HEK293T (cell line): ENCODE results near the gene KIRREL1.
"Not testable (repeated sequence)": the region's sequence is repeated elsewhere in the genome, so short reads cannot be mapped to it uniquely, and the experiment has no call there.

Source experiments
- CTCF ChIA-PET: fragments of 350-600 bp; formaldehyde crosslinking; extraction: SDS; loops from one replicate; lab custom pipeline; 2021; ENCODE audit warnings: antibody characterized with exemption, inconsistent platforms; lab: Yijun Ruan, JAX
- POLR2A ChIA-PET: fragments of 350-600 bp; formaldehyde crosslinking; extraction: SDS; loops from one replicate; lab custom pipeline; 2020; ENCODE audit warnings: antibody characterized with exemption, inconsistent platforms; lab: Yijun Ruan, JAX
- DNase-seq: peaks from one replicate; pipeline ENCODE4 v3.0.0; 2012; ENCODE audit warnings: mixed read lengths; ENCODE audit errors: extremely low spot score
- ARNT ChIP-seq: fragments of 450-650 bp; IDR thresholded peaks from 2 replicates; pipeline ENCODE4 v1.6.1; 2017; ENCODE audit warnings: mild to moderate bottlenecking
- BHLHE40 ChIP-seq: fragments of 450-650 bp; IDR thresholded peaks from 2 replicates; pipeline ENCODE4 v1.6.1; 2016; ENCODE audit warnings: mild to moderate bottlenecking, moderate library complexity, borderline replicate concordance
- CTBP1 ChIP-seq: fragments of 450-650 bp; IDR thresholded peaks from 2 replicates; pipeline ENCODE4 v1.6.1; 2016; ENCODE audit warnings: borderline replicate concordance
- ELF4 ChIP-seq: fragments of 450-650 bp; IDR thresholded peaks from 2 replicates; pipeline ENCODE4 v1.6.1; 2017; ENCODE audit warnings: antibody characterized with exemption
- FOXA1 ChIP-seq: fragments of 450-650 bp; IDR thresholded peaks from 2 replicates; pipeline ENCODE4 v1.6.1; 2016; ENCODE audit warnings: mild to moderate bottlenecking
- FOXK2 ChIP-seq: fragments of 450-650 bp; IDR thresholded peaks from 2 replicates; pipeline ENCODE4 v1.6.1; 2016; ENCODE audit warnings: mild to moderate bottlenecking
- FOXM1 ChIP-seq: fragments of 450-650 bp; IDR thresholded peaks from 2 replicates; pipeline ENCODE4 v1.6.1; 2017; ENCODE audit warnings: mild to moderate bottlenecking, borderline replicate concordance
- HDGF ChIP-seq: fragments of 450-650 bp; IDR thresholded peaks from 2 replicates; pipeline ENCODE4 v1.6.1; 2017; ENCODE audit warnings: antibody characterized with exemption, borderline replicate concordance
- L3MBTL2 ChIP-seq: fragments of 450-650 bp; conservative IDR thresholded peaks from 2 replicates; pipeline ENCODE4 v1.6.1; 2016; ENCODE audit warnings: mild to moderate bottlenecking
- LEF1 ChIP-seq: fragments of 450-650 bp; IDR thresholded peaks from 2 replicates; pipeline ENCODE4 v1.6.1; 2017; ENCODE audit warnings: mild to moderate bottlenecking, borderline replicate concordance
- NFRKB ChIP-seq: fragments of 450-650 bp; IDR thresholded peaks from 2 replicates; pipeline ENCODE4 v1.6.1; 2016; ENCODE audit warnings: mild to moderate bottlenecking, moderate library complexity
- PKNOX1 ChIP-seq: fragments of 450-650 bp; IDR thresholded peaks from 2 replicates; pipeline ENCODE4 v1.6.1; 2016
- SP1 ChIP-seq: fragments of 450-650 bp; IDR thresholded peaks from 2 replicates; pipeline ENCODE4 v1.6.1; 2017
- SUZ12 ChIP-seq: fragments of 450-650 bp; IDR thresholded peaks from 2 replicates; pipeline ENCODE4 v1.6.1; 2016; ENCODE audit warnings: mild to moderate bottlenecking
- TARDBP ChIP-seq: fragments of 450-650 bp; IDR thresholded peaks from 2 replicates; pipeline ENCODE4 v1.6.1; 2016
- ZNF384 ChIP-seq: fragments of 450-650 bp; IDR thresholded peaks from 2 replicates; pipeline ENCODE4 v1.6.1; 2016

Gene KIRREL1

GRCh38 chr1:158122833-158123388, 129.5 kb downstream of the KIRREL1 start:
- no peak for DNase-seq
- POLR2A ChIA-PET = no interaction called here
- TF ChIP-seq TARDBP = no peak
- no peak for TF ChIP-seq LEF1
- no peak for TF ChIP-seq FOXM1
- no peak for TF ChIP-seq NFRKB
- no peak for TF ChIP-seq CTBP1
- no peak for TF ChIP-seq ELF4
- no peak for TF ChIP-seq L3MBTL2
- no peak for TF ChIP-seq FOXK2
- CTCF ChIA-PET = interaction anchor here (1.1 to 8.5 kb wide), 4 partner anchors 27 to 161 kb away, joined by 8 to 145 read pairs (median 13); no protein-coding TSS in a partner anchor

- ChIA-PET CTCF (interaction anchor here (0.8 to 8.5 kb wide), 9 partner anchors 27 to 547 kb away, joined by 3 to 145 read pairs (median 7); no protein-coding TSS in a partner anchor), POLR2A (no interaction called here)
- no peak for DNase-seq
- TF ChIP-seq ARNT (no peak), FOXA1 (no peak), ZNF384 (no peak), SP1 (no peak), FOXK2 (no peak), TARDBP (no peak), LEF1 (no peak), PKNOX1 (no peak), FOXM1 (no peak), NFRKB (no peak), CTBP1 (no peak), SUZ12 (no peak), L3MBTL2 (no peak), ELF4 (no peak)
These were observed 130.6 kb downstream of the KIRREL1 start for GRCh38 chr1:158124034-158124433.

- peak; percentile 87 for DNase-seq
- ChIA-PET POLR2A (interaction anchor here (0.9 kb wide), 1 partner anchor 163 kb away, joined by 3 read pairs; no protein-coding TSS in a partner anchor), CTCF (interaction anchor here (0.5 to 8.5 kb wide), 16 partner anchors 25 to 962 kb away, joined by 3 to 145 read pairs (median 4); no protein-coding TSS in a partner anchor)
- TF ChIP-seq ZNF384 = no peak
- TF ChIP-seq BHLHE40 = no peak
- no peak for TF ChIP-seq FOXM1
- no peak for TF ChIP-seq ELF4
These were observed 131.6 kb downstream of the KIRREL1 start for GRCh38 chr1:158124999-158125398.

GRCh38 chr1:158126425-158126824, 133.0 kb downstream of the KIRREL1 start:
- POLR2A ChIA-PET = no interaction called here
- DNase-seq = no peak
- CTCF ChIA-PET = no interaction called here
- TF ChIP-seq HDGF = no peak

- CTCF ChIA-PET = interaction anchor here (1.3 kb wide), 1 partner anchor 136 kb away, joined by 3 read pairs; no protein-coding TSS in a partner anchor
- DNase-seq = not testable (repeated sequence)
These were observed 135.1 kb downstream of the KIRREL1 start for GRCh38 chr1:158128531-158128930.

GRCh38 chr1:158131217-158131616, 137.8 kb downstream of the KIRREL1 start:
- CTCF ChIA-PET = interaction anchor here (0.6 to 1.6 kb wide), 2 partner anchors 10 to 138 kb away, joined by 3 to 6 read pairs; no protein-coding TSS in a partner anchor
- DNase-seq = no peak
- POLR2A ChIA-PET = no interaction called here
- TF ChIP-seq ZNF384 = no peak
- TF ChIP-seq SUZ12 = no peak
- no peak for TF ChIP-seq L3MBTL2

More at GRCh38 chr1:158128531-158128930, 135.1 kb downstream of the KIRREL1 start:
- POLR2A ChIA-PET = not testable (repeated sequence)

GRCh38 chr1:158140764-158141192, 147.3 kb downstream of the KIRREL1 start:
- CTCF ChIA-PET = no interaction called here
- POLR2A ChIA-PET = no interaction called here
- no peak for DNase-seq
- TF ChIP-seq SP1 (no peak), L3MBTL2 (no peak), BHLHE40 (no peak), NFRKB (no peak), ARNT (no peak), PKNOX1 (no peak), FOXA1 (no peak), SUZ12 (no peak), ZNF384 (no peak), ELF4 (no peak), CTBP1 (no peak), TARDBP (no peak), FOXK2 (no peak), FOXM1 (no peak), HDGF (no peak), LEF1 (no peak)
